HG02938 (cell line): ENCODE measurements around the gene FBXO7.
A peak's percentile ranks its signal among the peaks of the same experiment; 100 is the strongest.
"Not testable (repeated sequence)": the region's sequence is repeated elsewhere in the genome, so short reads cannot be mapped to it uniquely, and the experiment has no call there.

Source experiments
- ATAC-seq: cut with Tn5 transposase; IDR thresholded peaks from one replicate; pipeline ENCODE4 v1.9.1; 2021; ENCODE audit warnings: mild to moderate bottlenecking, moderate library complexity; ENCODE audit not compliant: unreplicated experiment

Gene FBXO7

DNA sequence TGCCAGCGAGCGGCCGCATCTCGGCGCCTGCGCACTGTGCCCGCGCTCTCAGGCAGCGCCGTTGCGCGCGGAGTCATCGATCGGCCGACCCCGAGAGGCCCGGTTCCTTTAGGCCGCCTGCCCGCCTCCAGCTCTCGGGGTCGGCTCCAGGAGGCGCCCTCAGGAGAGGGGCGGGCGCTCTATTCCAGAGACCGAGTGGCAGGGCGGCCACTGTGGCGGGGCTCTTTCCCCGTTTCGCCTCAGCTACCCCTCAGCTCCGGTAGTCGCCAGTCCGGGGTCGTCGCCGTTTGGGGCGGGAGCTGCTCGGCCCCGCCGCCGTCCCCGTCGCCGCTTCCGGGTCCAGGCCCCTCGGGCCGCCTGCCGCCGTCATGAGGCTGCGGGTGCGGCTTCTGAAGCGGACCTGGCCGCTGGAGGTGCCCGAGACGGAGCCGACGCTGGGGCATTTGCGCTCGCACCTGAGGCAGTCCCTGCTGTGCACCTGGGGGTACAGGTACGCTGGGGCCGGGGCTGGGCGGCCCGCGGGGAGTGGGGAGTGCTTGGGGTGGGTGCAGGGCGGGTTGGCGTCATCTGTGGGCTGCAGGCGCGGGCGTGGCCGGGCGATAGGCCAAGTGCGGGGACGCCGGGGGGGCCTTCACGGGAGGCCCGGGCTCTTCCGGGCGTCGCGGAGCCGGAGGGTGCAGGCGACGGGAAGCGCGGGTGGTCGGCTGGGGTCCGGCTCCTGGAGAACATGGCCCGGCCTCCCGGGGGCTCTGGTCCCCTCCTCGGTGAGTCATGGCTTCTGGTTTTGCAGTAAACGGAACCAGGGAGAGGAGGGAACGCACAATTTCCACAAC, at the start of gene FBXO7:
FBXO7 (plus strand) TSS at position 177 of the 833 bp plus-strand sequence; CDS start at position 369, 192 bp downstream.
- ATAC-seq, result peak; percentile 62

DNA sequence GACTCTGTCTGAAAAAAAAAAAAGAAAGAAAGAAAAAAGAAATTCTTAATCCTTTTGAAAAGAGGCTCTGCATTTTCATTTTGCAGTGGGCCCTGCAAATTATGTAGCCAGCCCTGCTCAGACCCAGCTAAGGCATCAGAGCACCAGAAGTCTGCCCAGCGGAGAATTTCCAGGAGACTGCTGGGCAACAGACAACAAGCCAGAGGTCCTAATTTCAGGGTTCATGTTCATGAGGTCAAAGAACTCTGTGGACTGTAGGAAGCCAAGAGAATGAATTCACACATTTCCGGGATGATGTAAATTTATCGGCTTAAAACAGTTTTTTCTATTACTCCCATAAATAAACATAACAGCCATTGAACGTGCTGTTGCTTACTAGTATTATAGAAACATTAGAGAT, 47.7 kb upstream of the FBXO7 start:
- ATAC-seq, result no peak

DNA sequence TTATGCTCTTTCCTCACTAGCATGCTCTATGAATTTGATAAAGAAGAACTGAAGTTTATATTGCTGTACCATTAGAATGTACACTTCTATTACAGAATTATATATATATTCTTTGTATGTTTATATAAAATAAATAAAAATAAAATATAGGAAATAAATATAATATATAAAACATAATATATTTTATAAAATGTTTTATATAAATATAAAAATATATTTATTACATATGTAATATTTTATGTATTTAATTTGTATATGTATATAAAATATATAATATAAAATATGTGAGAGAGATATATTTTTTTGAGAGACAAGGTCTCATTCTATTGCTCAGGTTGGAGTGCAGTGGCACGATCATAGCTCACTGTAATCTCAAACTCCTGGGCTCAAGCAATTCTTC, 44.3 kb upstream of the FBXO7 start:
- no peak for ATAC-seq

DNA sequence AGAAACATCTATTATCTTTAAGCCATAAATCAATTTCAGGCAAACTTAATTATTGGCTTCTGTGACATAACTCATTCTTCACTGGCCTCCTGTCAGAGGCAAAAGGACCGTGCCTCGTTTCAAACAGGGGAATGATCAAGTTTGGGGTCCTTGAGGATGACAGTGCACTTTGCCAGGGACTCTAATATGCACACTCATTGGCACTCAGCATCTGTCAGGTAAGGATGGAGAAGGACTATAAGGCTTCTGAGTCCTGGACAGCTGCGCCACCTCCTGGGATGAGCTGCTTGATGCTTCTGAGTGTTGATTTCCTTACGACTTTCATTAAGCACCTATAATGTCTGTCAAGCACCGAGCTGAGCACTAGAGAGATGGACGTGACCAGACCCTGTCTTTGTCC, 30.5 kb upstream of the FBXO7 start:
- no peak for ATAC-seq

DNA sequence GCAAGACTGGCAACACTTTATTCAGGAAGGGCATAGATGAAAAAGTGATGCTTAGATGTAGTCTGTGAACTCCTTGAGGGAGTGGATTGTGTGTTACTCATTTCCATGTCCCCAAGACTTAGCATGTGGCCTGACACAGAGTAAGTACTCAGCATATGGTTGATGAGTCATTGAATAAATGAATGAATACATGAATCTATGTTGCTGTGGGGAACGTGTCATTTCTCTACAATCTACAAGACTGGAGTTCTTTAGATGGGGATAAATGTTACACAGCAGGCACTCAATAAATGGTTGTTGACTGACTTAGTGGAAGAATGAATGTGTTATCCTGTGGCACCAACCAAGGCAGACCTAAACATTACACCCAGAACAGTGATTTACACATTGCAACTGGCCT, 28.3 kb upstream of the FBXO7 start:
- no peak for ATAC-seq

DNA sequence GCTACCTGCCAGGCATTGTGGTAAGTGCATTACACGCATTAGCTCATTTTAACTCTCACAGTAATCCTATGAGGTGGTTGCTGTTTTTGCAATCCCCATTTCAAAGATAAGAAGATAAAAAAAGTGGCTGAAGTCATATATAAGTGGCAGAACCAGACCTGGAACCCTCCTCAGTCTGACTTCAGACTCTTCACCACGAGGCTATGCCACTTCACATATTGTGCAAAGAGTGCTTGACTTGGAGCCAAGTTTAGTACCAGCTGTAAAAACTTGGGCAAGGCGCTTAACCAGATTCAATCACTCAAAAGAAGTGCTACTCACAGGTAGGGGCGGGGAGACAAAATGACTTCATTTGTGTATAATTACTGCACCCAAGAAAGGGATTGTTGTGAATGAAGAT, 25.6 kb upstream of the FBXO7 start:
- ATAC-seq, result no peak

DNA sequence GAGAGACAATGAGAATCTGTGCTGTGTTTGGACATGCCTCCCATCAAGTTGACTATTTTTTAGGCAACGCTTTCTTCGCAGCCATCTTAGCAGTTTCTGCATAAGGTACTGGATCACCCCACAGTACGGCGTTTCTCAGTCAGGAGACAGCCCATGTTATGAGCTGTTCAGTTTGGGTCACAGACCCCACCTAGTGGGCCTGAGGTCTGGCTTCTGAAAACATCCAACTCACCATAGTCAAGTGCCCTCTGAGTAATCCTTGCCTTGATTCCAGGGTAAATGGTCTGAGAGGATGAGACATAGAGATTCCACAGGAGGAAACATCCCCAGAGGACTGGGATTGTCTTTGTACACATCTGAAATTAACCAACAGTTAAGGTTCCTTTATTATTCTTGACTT, 17.6 kb upstream of the FBXO7 start:
- no peak for ATAC-seq

DNA sequence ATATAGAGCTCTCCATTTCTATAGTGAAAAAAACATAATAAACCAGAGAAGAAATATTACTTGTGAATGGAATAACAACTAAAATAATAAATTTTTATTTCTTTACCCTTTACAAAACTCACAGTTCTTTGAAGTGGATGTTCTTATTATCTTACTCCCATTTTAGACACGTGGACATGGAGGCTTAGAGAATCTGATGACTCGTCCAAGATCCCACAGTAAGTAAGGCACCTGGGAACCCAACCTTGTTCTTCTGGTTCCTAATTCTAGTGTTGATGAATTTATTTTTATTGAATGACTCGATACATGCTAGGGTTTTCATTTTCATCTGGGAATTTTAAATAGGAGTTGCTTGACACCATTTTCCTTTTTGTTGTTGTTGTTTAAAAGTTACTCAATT, 12.2 kb upstream of the FBXO7 start:
- no peak for ATAC-seq

DNA sequence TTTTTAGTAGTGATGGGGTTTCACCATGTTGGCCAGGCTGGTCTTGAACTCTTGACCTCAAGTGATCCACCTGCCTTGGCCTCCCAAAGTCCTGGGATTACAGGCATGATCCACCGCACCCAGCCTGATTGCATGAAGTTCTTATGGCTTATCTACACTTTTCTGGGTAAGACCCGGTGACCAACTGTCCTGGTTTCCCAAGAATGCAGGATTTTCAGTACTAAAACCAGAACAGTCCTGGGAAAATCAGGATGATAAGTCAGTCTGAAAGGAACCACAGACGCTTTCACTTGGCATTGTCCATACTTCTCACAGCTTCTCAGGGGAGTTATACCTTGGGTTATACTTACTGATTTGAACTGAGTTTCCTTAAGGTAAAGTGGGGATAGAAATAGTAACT, 8.9 kb upstream of the FBXO7 start:
- no peak for ATAC-seq

DNA sequence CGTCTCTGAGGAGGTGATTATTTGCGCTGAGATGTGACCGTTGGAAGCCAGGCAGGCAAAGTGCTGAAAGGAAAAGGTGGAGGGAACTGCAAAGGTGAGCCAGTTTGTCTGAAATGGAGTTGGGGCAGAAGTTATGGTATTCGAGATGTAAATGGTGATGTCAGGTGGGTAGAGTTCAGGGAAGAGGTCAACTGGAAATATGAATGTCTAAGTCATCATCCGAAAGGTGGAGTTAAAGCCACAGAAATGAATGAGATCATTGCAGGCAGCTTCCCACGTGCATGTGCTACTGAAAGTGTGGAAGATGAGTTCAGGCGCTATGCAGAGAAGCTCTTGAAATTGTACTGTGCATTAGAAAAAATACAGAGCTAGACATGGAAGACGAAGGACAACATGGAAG, 8.1 kb upstream of the FBXO7 start:
- ATAC-seq, result no peak

DNA sequence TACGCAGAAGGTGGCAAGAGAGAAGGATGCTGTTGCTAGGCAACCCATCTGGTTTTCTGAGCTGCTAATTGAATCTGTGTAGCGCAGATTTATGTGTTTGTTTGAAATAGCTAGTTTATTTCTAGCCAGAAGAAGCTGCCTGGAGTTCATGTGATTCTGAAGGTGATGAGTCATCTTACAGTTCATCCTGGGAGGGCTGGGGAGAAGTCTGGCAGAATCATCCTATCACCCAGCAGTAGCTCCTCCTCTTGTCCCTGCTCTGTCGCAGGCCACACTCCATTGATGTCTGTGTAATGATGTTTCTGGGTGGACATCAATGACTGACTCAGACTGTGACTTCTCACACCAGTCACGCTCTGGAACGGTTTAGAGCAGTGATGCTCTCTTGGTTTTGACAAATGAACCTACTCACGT, 4.8 kb upstream of the FBXO7 start:
- ATAC-seq, result no peak

DNA sequence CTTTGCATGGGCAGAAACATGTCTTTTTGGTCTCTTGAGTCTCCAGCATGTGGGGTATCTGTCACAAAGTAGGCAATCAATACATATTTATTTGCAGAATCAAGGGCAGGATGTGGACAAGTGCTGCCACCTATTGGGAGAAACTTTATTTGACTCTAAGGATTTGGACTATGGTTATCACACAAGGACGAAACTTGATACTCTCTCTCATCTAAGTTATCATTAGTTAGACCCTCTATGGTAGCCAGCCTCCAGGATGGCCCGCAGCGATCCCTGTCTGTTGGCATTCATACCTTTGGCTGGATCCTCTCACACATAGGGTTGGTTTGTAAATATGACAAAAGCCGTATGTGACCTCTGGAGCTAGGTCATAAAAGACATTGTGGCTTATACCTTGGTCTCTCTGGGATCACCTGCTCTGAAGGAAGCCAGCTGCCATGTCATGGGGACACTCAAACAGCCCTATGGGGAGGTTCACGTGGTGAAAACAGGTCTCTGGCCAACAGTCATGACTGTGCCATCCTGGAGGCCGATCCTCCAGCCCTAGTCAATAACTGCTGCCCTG, 1.1 kb upstream of the FBXO7 start:
- no peak for ATAC-seq

DNA sequence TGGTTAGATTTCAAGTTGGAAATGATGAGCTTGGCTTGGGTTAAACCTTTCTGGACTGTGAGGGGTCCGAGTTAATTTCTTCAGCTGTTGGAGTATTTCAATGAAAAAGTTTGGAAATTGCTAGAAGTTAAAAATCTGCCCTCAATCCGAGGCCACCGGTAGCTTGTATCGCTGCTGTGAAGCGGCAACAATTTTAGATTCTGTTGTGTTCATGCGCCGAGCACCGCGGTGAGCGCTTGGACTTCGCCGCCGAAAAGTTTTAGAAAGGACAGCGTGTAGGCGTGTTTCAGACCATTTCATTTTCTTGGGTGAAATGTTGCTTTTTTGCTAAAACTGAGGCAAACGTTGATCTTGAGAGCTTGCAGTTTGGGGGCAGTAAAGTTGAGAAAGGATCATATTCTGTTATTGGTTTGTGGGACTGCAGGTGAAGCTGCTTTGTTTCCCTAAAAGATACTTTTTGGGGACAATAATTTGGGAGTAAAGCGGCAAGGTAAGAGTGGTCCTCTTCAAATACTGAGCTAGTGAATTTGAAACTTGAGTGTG, 928 bp downstream of the FBXO7 start:
- ATAC-seq, result no peak

DNA sequence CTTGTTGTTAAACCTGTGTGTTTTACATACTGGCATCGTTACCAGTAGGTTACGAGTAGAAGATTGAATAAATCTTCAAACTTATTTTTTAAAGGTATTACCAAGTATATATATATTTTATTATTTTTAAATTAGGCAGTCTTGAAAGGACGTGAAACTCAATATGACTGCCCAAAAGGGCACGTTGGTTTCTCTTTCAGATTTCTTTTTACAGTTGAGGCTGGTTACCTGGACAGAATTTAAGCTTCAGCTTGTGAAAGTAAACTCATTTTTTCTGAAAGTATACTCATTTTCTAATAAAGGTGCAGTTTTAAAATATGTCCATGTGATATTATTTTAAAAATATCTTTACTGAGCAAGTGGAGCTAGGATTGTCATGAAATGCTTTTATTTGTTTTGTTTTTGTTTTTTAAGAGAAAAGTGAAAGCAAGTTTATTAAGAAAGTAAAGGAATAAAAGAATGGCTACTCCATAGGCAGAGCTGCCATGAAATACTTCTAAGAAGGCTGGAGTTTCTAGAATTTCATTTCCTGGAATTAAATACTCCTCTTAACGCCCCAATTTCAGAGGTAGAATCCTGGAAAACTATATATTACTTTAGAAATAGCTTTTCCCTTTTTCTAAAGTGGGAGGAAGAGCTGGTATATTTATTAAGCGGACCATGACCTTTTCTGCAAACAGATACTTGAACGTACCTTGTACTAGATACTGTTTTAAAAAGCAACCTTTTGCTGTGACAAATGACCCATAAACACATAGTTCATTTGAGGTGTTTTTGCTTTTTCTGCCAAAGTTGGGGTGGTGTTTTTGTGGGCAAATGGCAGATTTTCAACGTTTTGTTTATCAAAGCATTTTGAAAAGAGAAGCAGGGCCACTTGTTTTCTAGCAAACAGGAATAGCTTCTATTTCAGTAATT, 1.9 kb downstream of the FBXO7 start:
- no peak for ATAC-seq

DNA sequence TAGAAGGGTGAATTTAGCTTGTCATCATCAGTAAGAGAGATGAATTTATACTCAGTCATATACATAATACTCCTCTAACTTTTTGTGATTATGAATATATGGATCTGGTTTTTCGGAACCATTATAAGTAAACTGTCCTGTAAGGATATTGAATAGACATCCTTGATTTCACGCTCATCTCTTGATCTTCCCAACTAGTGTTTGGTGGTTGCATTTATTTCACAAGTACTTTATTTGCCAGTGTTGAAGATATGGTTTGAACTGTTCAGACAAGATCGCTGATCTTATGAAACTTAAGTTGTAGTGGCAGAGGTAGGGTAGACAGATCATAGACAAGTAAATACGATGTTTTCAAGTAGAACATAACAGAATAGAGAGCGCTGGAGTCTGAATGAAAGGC, 3.0 kb downstream of the FBXO7 start:
- no peak for ATAC-seq

DNA sequence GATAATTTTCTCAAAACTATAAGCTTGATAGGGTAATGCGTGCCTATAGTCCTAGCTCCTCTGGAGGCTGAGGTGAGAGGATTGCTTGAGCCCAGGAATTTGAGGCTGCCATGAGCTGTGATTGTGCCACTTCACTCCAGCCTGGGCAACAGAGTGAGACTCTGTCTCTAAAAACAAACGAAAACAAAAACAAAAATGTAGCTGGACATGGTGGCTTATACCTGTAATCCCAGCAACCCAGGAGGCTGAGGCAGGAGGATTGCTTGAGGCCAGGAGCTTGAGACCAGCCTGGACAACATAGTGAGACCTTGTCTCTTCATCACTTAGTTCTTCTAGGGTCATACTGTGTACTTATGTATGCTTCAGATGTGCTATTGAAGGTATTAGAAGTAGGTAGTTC, 3.9 kb downstream of the FBXO7 start:
- ATAC-seq, result not testable (repeated sequence)

DNA sequence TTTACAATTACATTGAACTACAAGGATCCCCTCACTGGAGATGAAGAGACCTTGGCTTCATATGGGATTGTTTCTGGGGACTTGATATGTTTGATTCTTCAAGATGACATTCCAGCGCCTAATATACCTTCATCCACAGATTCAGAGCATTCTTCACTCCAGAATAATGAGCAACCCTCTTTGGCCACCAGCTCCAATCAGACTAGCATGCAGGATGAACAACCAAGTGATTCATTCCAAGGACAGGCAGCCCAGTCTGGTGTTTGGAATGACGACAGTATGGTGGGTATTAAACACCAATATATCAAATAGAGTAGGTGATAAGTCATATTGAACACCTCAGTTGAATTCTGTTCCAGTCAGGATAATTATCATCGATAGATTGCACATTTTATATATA, 4.4 kb downstream of the FBXO7 start:
- ATAC-seq, result no peak

DNA sequence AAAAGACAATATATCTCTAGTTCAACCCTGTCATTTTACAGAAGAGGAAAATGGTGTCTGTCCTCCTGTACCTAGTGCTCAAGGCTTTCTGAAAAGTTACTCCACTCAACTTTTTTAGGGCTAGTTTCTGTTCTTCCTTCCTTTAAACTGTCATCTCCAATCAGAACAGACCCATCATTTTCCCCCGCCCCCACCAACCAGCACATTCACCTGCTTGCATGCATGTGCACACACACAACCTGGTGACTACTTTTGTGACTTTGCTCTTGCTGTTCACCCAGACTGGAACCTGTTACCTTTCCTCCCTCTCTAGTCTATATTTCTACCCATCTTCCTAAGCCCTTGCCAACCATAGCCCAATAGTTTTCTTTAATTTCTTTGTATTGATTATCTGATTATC, 5.6 kb downstream of the FBXO7 start:
- ATAC-seq, result no peak

DNA sequence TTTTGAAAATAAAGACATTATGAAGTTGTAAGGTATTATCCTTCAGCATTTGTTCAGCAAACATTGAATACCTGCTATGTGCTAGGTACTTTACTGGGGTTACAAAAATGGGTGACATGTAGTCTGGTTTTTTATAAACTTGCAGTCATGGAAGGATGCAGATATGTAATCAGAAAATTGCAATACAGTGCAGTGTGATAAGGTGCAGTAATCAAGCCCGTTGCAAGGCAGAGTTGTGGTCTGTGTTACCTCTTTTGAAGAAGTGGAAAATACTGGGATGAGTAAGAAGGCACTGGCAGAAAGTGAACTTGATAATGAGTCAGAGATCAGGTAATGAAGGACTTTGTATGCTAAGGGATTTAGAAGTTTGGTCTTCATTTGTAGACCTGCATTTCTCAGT, 8.1 kb downstream of the FBXO7 start:
- no peak for ATAC-seq

DNA sequence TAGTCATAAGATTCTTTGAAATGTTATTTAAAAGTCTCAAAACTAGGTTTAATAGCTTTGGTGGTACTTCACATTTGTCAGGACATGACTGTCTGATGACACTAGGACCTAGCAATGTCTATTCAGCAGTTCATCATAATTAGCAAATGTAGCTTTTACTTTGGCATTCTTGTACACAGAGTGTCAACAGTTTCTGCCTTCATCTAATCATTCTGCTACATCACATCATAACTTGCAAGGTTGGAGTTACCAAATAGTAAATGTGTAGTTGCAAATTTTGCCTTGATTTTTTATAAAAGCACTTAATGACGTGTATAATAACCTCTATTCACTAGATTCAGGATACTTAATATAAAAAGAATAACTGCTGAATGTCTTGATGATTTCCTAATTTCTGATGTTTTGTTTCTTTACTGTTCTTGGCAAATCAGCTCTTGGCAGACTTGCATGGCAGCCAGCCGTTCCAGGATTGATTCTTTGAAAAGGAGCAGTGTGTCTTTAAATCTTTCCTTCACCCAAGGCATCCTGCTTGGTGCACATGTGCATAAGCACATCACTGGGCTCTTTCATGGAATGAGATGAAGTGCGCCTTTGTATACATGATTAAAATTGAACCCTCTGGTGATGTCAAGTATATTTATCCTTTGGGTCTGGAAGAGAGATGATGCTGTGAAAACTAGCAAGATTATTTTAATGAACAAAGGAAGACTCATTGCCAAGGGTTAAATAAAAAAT, 12.2 kb downstream of the FBXO7 start:
- no peak for ATAC-seq

DNA sequence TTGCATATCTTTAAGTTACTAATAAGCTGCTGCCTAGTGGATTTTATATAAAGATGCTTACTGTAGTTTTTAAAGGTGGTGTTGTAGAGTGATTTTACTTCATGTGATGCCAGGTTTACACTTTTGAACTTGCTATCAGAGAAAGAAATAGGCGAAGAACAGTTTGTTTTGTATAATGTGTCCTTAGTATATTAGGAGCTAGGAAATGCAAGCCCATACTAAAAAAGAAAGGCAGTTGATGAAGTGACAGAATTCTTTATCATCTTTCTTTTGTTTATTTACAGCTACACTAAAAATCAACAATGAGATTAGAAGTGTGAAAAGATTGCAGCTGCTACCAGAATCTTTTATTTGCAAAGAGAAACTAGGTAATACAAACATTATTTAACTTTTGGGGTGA, 12.8 kb downstream of the FBXO7 start:
- ATAC-seq, result no peak
